ENCODE measurements around the gene RADIL.
"Not testable (repeated sequence)": the region's sequence is repeated elsewhere in the genome, so short reads cannot be mapped to it uniquely, and the experiment has no call there.

The RADIL gene, protein sequence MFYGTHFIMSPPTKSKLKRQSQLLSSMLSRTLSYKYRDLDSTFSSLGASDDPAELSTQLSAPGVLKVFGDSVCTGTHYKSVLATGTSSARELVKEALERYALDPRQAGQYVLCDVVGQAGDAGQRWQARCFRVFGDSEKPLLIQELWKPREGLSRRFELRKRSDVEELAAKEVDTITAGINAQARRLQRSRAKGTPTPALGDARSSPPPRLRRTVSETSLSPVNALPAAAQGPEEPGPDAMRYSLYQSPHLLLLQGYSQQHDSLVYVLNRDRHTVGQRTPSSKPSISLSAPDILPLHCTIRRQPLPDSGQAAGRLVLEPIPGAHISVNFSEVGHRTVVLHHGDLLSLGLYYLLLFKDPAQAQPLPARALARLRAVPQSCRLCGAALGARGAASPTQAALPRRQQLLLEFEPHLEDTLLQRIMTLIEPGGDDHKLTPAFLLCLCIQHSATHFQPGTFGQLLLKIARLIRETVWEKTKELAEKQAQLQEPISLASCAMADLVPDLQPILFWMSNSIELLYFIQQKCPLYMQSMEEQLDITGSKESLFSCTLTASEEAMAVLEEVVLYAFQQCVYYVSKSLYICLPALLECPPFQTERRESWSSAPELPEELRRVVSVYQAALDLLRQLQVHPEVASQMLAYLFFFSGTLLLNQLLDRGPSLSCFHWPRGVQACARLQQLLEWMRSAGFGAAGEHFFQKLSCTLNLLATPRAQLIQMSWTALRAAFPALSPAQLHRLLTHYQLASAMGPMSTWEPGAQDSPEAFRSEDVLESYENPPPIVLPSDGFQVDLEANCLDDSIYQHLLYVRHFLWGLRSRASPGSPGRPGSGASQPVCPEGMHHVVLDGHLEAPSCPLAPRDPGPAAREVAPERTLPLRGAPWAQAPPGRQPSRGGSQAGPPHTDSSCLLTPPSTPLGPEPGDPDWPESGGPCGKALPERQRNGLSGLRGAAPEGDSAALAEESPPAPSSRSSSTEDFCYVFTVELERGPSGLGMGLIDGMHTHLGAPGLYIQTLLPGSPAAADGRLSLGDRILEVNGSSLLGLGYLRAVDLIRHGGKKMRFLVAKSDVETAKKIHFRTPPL

DNA sequence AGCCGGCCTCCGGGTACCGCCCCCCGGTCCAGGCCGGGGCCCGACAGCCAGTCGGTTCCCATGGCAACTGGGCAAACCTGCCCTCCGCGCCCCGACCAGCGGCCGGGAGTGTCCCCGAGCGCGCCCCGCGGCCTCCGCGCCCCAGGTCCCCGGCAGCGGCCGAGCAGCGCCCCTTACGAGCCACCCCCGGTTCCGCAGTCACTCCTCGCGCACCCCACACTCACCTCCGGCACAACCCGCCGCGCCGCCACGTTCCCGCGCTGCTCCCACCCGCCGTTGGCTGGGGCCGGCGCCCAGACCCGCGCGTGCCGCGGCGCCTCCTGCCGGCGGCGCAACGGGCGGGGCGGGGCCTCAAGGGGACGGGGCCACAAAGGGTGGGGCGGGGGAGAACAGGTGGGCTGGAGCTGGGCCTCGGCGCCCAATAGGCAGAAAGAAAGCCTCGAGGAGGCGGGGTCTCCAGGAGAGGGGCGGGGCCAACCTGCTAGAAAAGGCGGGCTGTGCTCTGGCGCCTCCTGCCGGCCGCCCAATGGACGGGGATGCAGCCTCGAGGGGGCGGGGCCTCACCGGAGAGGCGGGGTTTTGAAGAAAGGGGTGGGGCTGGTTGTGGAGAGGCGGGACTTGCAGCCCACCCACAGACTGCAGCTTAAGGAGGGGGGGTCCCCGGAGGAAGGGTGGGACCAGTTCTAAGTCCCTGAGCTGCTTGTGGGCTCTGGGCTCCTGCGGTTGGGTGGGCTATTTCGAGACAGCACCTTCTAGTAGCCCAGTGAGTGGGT is at the start of gene RADIL:
TSS of gene RADIL (minus strand) at position 345 of the 773 bp plus-strand sequence. CDS start 5,577 bp downstream, outside the sequence.
- peak in 55 of 56 donors; percentile 17 to 97 (median 86) for DNase-seq

DNA sequence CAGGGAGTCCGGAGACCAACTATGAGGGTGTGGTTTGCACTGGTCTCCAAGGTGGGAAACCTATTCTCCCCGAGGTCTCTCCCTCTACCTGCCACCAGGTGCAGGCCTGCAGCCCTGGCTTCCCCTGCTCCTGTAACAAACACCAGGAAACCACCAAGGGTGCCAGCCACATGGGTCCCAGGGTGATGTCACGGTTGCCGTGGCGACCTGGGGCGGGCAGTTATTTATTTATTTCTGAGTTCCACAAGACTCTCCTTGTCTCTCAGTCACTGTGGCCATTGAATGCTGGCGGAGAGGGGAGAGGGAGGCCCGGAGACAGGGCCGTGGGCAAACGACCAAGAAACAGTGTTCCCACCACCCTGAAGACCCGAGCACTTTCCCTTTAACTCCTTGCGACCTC is 48.4 kb upstream of the RADIL start:
- DNase-seq, result peak in 55 of 56 donors; percentile 29 to 94 (median 80)

DNA sequence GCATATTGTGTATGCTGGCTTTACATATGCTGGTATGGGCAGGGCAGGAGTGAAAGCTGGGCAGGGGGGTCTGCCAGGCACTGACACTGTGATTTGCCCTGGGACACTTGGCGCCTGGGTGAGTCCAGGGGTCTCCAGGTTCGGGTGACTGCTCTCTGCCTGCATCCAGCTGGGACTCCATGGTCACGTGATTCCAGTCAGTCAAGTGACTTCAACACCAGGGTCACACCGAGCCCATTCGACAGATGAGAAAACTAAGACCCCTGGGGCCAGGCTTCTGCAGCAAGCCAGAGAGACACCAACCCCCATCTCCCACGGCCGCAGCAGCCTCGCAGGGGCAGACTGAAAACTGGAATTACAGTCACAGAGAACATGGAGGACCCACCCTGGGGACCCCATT is 45.5 kb upstream of the RADIL start:
- DNase-seq, result no peak

DNA sequence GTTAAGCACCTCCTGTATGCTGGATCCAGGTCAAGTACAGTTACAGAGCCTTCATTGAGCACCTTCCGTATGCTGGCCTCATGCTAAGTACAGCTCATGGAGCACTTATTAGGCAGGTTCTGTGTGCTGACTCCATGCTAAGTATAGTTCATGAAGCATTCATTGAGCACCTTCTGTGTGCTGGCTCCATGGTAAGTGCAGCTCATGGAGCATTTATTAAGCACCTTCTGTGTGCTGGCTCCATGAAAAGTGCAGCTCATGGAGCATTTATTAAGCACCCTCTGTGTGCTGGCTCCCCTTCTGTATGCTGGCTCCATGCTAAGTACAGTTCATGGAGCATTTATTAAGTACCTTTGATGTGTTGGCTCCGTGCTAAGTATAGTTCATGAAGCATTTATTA is 44.9 kb upstream of the RADIL start:
- DNase-seq, result no peak

- DNase-seq, result no peak
Observed at GRCh38 chr7:4919969-4920766, 36.7 kb upstream of the RADIL start.

- no peak for DNase-seq
Observed at GRCh38 chr7:4916113-4916512, 32.6 kb upstream of the RADIL start.

DNA sequence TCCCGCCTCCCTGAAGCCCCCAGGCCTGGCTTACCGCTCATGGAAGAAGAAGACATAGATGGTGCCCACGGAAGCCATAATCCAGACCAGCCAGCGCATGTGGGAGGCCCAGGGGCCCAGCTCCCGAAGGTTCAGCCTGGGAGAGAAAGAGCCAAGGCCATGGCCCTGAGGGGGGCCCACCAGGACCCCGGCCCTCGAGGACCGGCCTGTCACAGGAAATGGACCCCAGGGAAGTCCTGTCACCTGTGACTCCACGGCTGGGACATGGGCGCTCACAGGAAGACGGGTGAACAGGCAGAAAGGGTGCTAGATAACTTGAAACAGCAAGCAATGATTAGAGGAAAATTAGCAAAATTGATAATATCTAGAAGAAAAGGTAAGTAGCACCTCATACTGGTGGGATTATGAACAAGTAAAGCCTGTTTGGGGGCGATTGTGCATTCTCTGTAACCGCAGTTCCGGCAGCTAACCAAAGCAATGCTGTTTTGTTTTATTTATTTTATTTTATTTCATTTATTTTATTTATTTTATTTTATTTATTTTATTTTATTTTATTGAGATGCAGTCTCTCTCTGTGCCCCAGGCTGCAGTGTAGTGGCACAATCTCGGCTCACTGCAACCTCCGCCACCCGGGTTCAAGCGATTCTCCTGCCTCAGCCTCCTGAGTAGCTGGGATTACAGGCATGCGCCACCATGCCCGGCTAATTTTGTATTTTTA is 27.8 kb upstream of the RADIL start:
- DNase-seq, result no peak

DNA sequence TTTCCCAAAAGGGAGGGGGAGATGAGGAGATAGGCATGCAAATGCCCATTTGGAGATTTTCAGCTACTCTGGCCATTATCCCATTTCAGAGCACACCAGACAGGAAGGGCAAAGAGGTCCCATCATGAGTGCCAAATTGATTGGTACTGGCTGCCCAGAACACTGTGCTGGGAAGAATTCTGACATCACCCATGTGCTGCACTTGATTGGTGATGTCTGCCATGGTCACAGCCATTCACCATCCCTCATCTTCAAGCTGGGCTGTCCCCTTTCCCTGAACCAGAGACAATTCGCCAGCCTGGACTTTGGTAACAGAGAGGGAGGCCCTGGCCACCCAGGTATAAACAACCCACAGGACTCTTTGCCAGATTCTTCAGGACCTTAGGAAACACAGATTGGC is 23.2 kb upstream of the RADIL start:
- no peak for DNase-seq

GRCh38 chr7:4905171-4905570 is 21.7 kb upstream of the RADIL start:
- DNase-seq, result no peak

DNA sequence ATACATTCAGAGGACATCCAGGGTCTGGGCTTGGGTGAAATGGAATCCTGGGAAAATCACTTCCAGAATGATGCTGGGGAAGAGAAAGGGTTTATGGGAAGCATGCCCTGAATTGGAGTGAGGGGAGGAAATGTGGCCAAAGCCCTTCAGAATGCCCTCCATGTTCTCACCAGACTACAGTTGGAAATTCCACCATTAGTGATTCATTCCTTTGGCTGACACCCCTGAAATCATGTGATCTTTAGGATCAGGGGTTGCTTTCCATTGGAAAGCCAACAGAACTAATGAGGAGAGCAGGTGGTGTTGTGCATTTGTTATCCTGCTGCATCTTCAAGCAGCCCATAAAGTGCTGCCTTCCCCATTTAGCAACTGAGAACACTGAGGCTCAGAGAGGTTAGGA is 20.8 kb upstream of the RADIL start:
- DNase-seq, result no peak

- no peak for DNase-seq
Observed at GRCh38 chr7:4895766-4896165, 12.2 kb upstream of the RADIL start.

- DNase-seq, result no peak
Observed at GRCh38 chr7:4894482-4894881, 11.0 kb upstream of the RADIL start.

- no peak for DNase-seq
Observed at GRCh38 chr7:4893929-4894475, 10.5 kb upstream of the RADIL start.

DNA sequence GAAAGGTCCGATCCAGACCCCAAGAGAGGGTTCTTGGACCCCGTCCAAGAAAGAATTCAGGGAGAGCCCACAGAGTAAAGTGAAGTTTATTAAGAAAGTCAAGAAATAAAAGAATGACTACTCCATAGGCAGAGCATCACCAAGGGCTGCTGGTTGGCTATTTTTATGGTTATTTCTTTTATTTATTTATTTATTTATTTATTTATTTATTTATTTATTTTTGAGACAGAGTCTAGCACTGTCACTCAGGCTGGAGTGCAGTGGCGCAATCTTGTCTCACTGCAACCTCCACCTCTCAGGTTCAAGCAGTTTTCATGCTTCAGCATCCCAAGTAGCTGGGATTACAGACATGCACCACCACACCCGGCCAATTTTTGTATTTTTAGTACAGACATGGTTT is 9.7 kb upstream of the RADIL start:
- not testable (repeated sequence) for DNase-seq

DNA sequence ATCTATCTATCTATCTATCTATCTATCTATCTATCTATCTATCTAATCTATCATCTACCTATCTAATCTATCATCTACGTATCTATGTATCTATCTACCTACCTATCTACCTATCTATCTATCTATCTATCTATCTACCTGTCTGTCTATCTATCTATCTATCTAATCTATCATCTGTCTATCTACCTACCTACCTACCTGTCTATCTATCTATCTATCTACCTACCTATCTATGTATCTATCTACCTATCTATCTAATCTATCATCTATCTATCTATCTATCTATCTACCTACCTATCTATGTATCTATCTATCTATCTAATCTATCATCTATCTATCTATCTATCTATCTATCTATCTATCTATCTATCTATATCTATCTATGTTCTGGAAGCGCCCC is 8.0 kb upstream of the RADIL start:
- not testable (repeated sequence) for DNase-seq

- DNase-seq, result no peak
Observed at GRCh38 chr7:4889682-4890081, 6.2 kb upstream of the RADIL start.

- no peak for DNase-seq
Observed at GRCh38 chr7:4888161-4888560, 4.6 kb upstream of the RADIL start.

DNA sequence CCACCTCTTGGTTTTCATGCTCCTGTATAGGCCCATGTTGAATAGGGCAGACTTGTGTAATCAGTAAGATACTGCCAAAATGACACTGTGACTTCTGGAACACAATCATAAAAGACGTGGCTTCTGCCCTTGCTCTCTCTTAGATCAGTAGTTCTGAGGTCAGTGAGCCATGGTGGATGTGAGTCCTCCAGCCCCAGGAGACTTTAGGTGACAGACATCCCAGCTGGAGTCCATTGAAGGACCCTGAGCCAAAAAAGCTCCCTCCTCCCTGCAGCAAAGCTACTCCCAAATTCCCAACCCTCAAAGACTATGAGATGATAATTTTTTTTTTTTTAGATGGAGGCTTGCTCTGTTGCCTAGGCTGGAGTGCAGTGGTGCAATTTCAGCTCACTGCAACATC is 3.2 kb upstream of the RADIL start:
- DNase-seq, result no peak

DNA sequence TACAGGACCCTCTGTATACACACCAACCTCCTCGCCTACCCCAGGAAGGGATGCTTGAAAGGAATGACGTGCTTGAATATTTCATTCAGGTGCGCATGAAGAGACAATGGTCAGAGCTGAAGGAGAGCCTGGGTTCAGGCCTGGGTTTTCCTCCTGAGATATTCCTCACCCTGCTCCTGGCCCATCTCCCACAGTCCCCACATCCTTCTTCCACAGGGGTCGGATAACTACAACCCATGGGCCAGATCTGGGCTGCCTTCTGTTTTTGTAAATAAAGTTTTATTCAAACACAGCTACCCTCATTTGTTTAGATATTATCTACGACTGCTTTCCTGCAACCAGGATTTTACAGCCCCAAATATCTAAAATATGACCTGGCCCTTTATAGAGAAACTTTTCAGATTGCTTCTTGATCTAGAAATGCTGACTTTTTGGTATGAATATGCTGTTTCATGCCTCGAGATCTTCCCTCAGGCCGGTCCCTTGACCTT is 1.8 kb upstream of the RADIL start:
- DNase-seq, result no peak
